COR-L47 (cell line): ENCODE results near the gene CCDC91.

Source experiments
- DNase-seq: peaks from one replicate; lab custom pipeline; 2025; lab: John Stamatoyannopoulos, UW

CCDC91 gene

DNA sequence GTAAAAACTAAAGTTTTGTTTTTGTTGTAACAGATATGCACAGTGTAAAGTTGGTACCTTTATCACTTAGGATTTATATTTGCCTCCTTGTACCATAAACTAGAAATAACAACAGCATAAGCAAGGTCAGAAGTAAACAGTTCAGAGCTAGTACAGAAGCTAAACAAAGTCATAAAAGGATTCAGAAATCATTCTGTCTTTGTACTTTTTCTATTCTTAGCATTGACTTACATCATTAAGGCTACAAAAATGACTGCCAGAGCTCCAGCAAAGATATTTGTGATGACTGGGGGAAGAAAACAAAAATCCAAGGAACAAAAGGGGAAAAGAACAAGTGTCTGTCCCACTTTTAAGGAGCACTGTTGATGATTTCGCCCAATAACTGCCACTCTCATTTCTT, 347.2 kb downstream of the CCDC91 start:
- DNase-seq = no peak

DNA sequence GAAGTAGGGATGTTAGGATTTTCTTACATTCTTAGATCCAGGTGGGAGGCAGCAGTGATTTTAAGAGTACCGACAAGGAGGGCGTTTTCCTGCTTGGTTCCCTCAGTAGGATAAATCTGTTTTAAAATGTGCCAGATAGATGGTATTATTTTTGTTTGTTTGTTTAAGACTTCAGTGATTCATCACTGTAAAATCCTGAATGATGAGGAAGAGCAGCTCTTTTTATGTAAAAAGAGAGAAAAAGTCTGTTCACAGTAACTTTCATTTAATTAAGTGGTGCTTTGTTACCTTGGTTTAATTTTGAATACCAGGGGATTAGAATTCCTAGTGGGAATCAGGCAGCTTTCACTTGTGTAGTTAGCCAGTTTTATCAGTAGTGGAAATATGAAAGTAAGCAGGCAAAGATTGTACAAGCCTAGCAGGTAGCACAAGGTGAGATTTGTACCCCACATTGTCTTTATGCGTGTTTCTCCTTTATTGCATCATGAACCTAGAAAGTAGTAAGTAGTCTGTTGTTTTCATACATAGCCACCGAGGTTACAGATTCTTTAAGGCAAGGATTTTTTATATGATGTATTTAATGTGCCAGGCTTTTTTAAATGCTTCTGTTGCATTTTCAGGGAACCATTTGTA, 349.6 kb downstream of the CCDC91 start:
- DNase-seq = no peak

- no peak for DNase-seq
Observed at GRCh38 chr12:28540324-28540714, 350.1 kb downstream of the CCDC91 start.

DNA sequence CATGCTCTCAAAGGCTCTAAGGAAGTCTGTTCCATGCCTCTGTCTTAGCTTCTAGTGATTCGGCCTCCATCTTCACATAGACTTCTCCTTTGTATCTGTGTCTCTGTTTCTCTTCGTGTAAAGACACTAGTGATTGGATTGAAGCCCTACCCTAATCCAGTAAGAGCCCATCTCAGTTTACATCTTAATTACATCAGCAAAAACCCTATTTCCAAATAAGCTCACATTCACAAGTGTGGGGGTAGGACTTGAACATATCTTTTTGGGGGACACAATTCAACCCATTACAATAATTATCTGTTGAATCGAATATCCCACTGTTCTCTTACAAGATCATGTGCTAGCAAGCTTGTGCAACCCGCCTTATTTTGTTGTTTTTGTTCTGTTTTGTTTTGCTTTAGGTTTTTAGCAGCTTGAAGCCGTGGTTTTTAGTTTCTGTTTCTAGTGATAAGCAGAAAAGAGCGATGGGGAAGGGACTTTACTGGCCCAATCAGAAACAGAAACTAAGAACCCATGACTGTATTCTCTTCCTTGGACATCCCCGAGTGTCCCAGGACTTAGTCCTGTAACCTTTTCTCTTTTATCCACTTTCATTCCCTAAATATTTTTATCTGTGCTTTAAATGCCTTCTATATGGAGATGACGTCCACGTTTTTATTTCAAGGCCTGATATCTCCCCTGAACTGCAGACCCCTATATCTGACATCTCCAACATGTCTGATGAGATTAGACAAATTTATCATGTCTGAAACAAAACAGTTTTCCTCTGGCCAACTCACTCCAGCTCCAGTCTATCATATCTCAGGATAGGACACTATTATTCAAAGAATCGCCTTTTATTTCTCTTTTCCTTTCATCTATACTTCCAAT, 353.0 kb downstream of the CCDC91 start:
- DNase-seq = no peak

DNA sequence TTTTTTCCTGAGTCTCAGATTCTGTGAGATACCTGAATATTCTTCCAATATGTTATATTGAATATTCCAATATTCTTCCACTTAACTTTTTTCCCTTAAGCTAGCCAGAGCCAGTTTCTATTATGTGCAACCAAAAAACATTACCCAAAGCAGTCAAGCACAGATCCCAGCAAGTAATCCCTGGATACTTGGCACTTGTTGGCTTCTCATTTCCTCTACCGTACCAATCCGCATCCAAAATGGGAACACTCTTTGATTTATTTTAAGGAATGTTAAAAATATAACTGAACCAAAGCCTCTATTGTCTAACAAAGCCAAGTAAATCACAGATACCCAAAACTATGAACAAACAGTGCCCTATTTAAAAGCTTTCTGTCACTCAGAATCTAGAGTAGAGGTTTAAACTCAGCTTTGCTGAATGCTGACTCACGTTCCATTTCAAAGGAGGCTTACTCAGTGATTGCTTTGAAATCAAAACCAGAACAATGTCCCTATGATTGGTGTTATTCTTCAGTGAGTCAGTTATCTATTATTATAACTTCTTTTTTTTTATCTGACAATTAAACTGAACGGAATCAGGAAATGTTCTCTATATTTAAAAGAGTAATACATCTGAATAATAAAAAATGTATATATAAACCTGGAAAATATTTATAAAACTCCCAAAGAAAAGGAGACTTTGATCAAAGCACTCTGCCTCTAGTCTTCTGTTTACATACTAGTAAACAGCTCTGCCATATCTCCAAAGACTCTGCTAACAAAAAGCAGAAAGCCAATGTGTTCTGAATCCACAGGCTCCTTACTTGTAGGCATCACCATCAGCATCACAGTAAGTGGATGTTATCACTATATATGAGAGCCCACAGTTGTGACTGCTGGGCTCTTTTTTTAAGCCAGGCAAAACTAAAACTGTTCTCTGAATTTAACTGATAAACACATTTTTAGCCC, 360.8 kb downstream of the CCDC91 start:
- no peak for DNase-seq

DNA sequence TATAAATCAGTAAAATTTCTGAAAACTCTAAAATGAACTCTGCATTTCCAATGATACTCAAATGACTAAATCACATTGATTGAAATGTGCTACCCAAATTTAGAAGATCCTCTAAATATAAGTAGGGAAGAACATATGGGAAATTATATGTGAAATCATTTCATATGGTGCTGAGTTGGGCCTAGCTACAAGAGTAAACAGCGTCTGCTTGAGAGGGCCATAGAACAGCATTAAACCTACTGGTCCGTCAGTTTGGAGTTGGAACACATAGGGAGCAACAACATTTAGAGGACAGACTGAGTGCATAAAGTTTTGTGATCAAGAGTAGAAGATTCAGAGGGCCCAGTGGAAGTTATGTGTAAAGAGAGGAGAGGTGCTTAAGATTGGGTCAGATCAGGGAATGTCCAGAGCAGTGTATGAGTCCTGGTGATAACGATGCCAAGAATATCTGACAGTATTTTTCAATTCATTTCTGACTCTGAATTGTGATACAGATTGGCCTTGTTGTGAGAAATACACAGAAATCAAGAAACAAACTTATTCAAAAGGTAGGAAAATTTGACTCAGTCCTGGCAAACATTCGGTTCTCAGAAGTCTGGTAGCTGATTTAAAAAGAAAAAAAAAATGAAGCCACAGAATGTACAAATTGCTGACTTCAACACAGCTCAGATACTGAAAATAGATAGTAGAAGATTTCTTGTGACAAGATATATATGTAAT, 362.2 kb downstream of the CCDC91 start:
- DNase-seq = no peak

DNA sequence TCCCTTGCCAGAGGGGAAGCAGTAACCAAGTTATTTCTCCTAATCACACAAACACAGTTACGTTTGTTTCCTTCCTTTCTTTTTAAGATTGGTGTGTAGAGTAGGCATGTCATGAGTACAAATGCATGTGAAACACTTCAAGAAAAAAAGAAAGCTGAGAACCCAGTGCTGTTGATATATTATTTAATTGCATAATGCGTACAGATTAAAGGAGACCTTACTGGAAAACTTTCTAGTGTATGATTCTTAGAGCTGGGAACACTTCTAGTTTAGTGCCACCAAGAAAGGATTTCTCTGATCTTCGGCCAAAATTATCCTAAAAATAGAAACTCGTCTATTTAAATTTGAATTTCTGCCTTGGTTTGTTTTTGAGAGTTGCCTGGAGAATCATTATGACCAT, 365.5 kb downstream of the CCDC91 start:
- DNase-seq = no peak

- no peak for DNase-seq
Observed at GRCh38 chr12:28558250-28558649, 368.0 kb downstream of the CCDC91 start.

- no peak for DNase-seq
Observed at GRCh38 chr12:28563286-28563685, 373.0 kb downstream of the CCDC91 start.

DNA sequence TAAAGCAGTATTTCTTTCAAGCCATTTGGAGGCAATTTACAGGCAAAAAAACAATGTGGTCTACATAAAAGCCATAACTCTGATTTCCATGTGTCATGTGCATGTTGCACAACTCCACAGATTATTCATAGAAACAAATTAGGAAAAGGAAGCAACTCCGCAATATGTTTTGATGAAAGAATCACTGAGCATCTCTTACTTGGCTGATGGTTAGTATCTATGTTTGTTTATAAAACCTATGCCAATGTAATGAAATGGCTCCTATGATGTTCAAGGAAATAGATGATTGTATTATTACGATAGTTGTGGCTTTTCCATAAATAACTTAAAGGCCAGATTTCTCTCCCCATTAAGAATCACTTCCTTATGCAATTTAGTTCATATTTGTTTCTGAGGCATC, 373.7 kb downstream of the CCDC91 start:
- no peak for DNase-seq

DNA sequence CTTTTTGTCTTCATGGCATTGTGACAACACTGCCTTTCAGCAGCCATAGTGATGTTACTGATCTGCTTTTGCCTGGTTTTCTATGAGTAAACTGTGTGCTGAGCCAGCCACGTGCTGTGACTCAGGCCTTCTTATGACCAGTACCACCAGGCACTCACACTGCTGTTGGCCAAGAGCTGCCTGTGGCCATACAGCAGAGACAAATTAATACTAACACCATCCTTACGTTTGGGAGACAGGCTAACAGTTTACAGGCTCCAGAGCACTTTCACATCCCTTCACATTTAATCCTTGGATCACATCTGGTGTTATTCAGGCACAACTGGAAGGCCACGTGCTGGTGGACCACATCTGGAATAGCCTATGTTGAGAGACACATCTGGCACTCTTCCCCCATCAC, 377.9 kb downstream of the CCDC91 start:
- no peak for DNase-seq

GRCh38 chr12:28568704-28569103, 378.4 kb downstream of the CCDC91 start:
- no peak for DNase-seq

DNA sequence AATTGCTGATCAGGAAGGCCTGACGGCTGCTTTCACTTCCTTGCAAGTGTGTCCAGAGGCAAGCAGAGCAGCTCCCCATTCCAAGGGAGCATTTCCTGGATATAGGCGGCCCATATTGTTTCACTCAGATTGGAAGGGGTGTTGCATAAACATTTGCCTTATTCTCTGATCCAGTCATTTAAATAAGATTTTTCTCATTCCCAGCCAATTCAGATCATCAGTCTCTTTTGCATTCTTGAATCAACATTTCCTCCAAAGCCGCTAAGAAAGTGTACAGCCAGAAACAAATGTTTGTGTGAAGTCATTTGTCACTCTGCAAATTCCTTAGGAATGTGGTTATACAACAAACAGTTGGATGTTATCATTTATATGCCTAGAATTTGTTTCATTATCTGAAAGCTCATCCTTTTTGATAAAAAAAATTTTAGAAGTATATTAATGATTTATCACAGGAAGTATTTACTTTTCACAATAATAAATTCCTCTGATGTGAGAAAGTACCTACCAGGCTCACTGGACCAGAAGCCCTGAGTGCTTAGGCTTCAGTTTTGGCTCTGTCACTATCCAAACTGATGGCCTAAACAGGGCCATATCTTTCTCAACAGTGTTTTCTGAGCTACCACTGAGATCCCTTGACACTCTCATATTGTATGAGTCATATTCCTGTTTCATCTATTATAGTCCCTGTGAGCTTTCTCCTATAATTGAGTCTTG, 379.6 kb downstream of the CCDC91 start:
- no peak for DNase-seq

DNA sequence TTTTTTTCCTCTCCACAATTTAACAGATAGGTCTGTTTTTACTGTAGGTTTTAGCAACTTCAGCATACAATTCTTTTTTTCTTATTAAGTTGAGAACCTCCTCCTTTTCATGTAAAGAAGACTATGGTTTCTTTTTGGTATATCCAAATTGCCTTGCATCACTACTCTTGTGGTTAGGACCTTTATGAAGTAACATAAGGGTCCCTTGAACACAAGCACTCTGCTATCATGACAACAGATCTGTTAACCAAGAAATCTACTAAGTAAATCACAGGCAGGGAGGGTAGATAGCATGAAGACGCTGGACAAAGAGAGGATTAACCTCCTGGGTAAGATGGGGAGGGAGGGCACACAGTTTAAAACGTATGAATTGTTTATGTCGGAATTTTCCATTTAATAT, 380.6 kb downstream of the CCDC91 start:
- DNase-seq = no peak

GRCh38 chr12:28574746-28575592, 384.7 kb downstream of the CCDC91 start:
- no peak for DNase-seq

- DNase-seq = no peak
Observed at GRCh38 chr12:28575593-28576205, 385.4 kb downstream of the CCDC91 start.

DNA sequence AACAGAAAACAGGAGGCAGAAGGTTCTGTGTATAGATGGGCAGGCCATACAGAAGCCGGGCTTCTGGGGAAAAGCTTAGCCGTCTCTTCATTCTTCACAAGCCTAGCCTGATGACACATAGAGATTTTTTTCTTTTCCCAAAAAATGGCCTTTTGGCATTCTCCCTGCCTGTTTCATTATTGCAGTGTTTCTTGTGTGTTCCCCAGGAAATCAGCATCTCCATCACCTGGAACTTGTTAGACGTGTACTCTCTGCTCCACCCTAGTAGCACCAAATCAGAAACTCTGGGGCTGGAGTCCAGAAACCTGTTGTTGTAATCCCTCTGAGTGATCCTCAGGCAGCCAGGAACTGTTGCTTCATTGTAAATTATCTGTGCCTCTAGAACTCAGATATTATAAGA, 388.1 kb downstream of the CCDC91 start:
- DNase-seq = no peak

DNA sequence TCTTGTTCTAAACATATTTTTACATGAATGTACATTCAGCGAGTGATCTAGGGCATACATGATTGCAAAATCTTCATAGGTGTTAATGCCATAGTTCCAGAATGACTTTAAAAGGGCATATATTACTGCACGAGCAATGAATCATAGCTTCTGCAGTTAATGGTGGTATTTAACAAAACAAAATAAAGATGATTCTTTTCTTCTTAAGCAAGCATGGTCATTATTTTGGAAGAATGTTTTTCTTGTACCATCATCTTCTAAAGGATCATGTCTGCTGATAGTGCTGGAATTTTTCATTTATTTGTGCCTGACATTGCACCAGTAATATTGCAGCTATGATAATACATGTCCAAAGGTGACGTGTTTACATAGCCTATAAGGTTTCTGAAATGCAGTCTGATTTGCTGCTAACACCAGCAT, 388.6 kb downstream of the CCDC91 start:
- DNase-seq = no peak

DNA sequence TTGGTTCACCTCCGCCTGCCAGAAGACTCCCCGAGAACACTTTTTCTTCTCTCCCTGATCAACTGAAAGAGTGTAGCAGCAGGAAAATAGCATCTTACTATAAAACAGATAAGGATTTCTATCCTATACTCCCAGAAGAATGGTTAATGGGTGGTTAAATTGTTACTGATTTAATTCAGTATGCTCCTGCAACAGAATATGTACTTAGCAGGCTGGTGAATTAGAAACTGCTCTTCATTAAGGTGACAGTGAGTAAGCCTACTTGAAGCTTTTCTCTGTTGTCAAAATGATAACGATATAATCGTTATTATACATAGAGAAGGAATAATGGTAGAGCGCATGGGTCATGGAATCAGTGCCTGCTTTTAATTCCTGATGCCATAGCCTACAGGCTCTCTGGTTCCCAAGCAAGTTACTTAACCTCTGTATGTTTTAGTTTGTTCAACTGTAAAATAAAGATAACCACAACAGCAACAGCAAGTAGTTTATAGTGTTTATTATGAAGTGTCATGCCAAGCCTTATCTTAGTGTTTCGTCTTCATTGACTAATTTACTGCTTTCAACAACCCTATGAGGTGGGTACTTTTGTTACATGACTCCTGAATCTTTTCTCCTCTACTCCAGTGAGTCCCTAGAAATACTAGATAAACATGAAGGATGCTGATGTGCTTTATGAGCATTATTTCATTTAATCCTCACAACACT, 392.6 kb downstream of the CCDC91 start:
- DNase-seq = no peak
